ENCODE results near the gene SLC5A11.

Gene SLC5A11

DNA sequence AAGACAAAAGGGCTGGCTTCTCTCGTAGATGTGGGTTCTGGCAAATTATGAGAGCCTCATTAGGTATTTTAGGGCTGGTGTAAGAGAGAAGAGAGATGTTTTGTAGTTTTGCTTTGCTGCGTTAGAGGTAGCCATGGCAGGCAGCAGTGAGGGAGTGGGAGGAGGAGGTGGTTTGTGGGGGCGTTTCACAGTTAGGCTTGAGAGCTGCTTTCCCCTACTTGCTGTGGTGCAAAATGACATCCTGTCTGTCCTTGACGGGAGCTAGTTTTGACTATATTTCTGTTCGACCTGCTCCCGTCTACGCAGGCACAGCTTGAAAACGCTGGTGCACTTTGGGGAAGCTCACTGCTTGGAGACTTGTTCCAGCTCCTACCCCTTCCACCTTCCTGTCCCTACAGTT, 75.5 kb downstream of the SLC5A11 start:
- no peak for DNase-seq

GRCh38 chr16:24925163-24925562, 79.4 kb downstream of the SLC5A11 start:
- no peak for DNase-seq

DNA sequence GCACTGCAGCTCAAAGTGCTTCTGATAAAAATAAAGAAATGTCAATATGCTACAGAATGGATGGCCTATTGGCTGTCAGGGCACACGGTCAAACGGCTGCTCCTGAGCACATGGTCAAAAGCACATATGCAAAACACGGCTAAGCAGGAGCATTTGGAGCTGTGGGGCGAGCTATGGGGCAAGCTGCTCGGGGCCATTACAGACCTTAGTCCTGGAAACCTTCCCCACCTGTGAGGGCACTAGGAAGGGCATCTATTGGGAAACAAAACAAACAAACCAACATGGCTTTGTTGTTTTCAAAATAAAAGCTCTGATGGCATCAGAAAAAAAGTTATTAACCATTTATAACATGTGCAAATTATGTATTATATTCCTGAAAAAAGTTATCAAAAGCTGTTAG, 83.6 kb downstream of the SLC5A11 start:
- no peak for DNase-seq

- no peak for DNase-seq
Observed at GRCh38 chr16:24930440-24930839, 84.7 kb downstream of the SLC5A11 start.

DNA sequence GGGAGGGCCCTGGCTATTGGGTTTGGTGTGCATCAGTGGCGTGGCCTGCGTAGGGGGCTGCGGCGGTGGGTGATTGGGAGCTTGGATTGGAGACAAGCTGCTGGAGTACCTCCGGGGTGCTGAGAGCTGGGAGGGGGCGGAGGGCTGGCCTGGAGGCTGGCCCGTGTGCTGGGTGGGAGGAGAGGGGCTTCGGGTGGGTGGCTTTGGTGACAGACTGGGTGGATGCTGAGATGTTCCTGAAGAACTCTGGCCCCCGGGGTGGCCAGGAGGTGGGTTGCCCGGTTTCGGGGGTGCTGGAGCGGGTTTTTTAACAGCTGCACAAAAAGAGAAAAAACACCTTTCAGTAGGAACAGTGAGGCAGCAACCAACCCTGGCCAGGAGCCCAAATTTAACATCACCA, 85.3 kb downstream of the SLC5A11 start:
- no peak for DNase-seq

GRCh38 chr16:24935336-24935735, 89.6 kb downstream of the SLC5A11 start:
- DNase-seq: no peak

- DNase-seq: no peak
Observed at GRCh38 chr16:24936151-24936550, 90.4 kb downstream of the SLC5A11 start.

DNA sequence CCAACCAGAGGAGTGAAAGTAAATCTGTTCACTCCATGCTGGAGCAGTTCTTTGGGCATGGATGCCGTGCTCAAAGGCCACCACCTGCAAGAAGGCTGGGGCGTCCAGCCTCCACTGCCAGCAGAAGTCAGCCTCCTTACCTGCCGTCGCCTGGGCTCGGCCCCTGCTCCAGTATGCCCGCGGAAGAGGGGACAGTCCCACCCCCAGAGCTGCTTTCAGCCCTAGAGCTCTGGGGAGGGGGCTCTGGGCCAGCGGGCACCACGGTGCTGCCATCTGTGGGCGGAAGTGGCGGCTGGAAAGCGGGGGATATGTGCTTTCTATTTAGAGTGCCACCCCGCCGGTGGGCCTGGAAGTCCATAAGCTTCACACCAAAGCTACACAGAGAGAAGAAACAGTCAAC, 93.5 kb downstream of the SLC5A11 start:
- DNase-seq: no peak

- no peak for DNase-seq
Observed at GRCh38 chr16:24939738-24940137, 94.0 kb downstream of the SLC5A11 start.

- no peak for DNase-seq
Observed at GRCh38 chr16:24943471-24943870, 97.7 kb downstream of the SLC5A11 start.

- DNase-seq: no peak
Observed at GRCh38 chr16:24944206-24944605, 98.4 kb downstream of the SLC5A11 start.

- DNase-seq: no peak
Observed at GRCh38 chr16:24946155-24946554, 100.4 kb downstream of the SLC5A11 start.

GRCh38 chr16:24950275-24950674, 104.5 kb downstream of the SLC5A11 start:
- DNase-seq: no peak

DNA sequence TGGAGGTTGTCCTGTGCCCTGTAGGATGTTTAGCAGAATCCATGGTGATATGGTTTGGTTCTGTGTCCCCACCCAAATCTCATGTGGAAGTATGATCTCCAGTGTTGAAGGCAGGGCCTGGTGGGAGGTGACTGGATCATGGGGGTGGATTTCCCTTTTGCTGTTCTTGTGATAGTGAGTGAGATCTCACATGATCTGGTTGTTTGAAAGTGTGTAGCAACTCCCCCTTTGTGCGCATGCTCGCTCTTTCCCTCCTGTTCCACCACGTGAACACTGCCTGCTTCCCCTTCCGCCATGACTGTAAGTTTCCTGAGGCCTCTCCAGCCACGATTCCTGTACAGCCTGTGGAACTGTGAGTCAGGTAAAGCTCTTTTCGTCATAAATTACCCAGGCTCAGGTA, 107.5 kb downstream of the SLC5A11 start:
- no peak for DNase-seq

GRCh38 chr16:24953721-24954120, 108.0 kb downstream of the SLC5A11 start:
- DNase-seq: no peak

GRCh38 chr16:24954137-24954536, 108.4 kb downstream of the SLC5A11 start:
- no peak for DNase-seq

- no peak for DNase-seq
Observed at GRCh38 chr16:24955975-24956731, 110.4 kb downstream of the SLC5A11 start.

- no peak for DNase-seq
Observed at GRCh38 chr16:24957887-24958286, 112.1 kb downstream of the SLC5A11 start.

Data from KG1 (cell line).